Mucosa of descending colon (tissue), 3 donors: Measurements from ENCODE around the gene FGD4. TPM values are rescaled to one million over a fixed set of nuclear protein-coding genes. Genes with fewer than 3 reads are reported as not detected.

Experiments
- ATAC-seq: fragments of 200-7000 bp; cut with Tn5 transposase; one replicate; pipeline ENCODE4 v1.9.1; 2020; ENCODE audit warnings: mild to moderate bottlenecking, moderate library complexity
- DNase-seq, 3 donors: peaks; one replicate each; pipeline ENCODE4 v3.0.0-alpha.2; 2020
- H3K36me3 ChIP-seq: fragments of 200-600 bp; one replicate; pipeline ENCODE4 v1.8.0; 2021; ENCODE audit warnings: low read depth, mild to moderate bottlenecking
- H3K4me1 ChIP-seq: fragments of 200-600 bp; one replicate; pipeline ENCODE4 v1.8.0; 2021; ENCODE audit warnings: low read depth, mild to moderate bottlenecking
- H3K4me3 ChIP-seq: fragments of 200-600 bp; one replicate; pipeline ENCODE4 v1.8.0; 2021; ENCODE audit warnings: mild to moderate bottlenecking
- H3K9me3 ChIP-seq: fragments of 200-600 bp; one replicate; pipeline ENCODE4 v1.8.0; 2021; ENCODE audit warnings: mild to moderate bottlenecking
- intact Hi-C, 2 donors: fragments of 100-400 bp; cut with DNase I in 1 of 2; cut with micrococcal nuclease in 1 of 2; formaldehyde crosslinking; loops; one replicate each; pipeline versions ENCODE4 v1.11.0 to v1.11.1; 2022; cut with DNase I, micrococcal nuclease
- total RNA-seq, 3 donors: library from RNA; stranded (reverse); fragmentation: NEBNext Ultra II Directional in 2 of 3; extraction: Animal tissue kit (Norgen Biotek cat#: 25700) in 2 of 3; gene quantifications; one replicate each; pipeline versions ENCODE4 v1.2.1 to v1.2.4, GENCODE V29; 2021 to 2023
- TF ChIP-seq, protein P1 (sequence below): fragments of 200-600 bp; IDR thresholded peaks from one replicate; pipeline ENCODE4 v1.8.0; 2022; ENCODE audit warnings: antibody characterized with exemption, mild to moderate bottlenecking
- donor health status: DM: no; HTN: no; CAD: no; lungs with moderate emphysema.
- donor health status: DM: no; HTN: no; CAD: no.
- donor health status: DM: no; HTN: yes; CAD: no.

The FGD4 gene
- total RNA-seq, 3 donors from 2014 or later: 31.5 to 66.7 (median 51.7) TPM

- Histone ChIP-seq H3K9me3 (no peaks in the 10 kb centered on the region), H3K4me3 (no peak overlapping the region), H3K4me1 (no peaks in the 10 kb centered on the region), H3K36me3 (peaks cover 6% of the 10 kb centered on the region)
- TF ChIP-seq, protein P1, sequence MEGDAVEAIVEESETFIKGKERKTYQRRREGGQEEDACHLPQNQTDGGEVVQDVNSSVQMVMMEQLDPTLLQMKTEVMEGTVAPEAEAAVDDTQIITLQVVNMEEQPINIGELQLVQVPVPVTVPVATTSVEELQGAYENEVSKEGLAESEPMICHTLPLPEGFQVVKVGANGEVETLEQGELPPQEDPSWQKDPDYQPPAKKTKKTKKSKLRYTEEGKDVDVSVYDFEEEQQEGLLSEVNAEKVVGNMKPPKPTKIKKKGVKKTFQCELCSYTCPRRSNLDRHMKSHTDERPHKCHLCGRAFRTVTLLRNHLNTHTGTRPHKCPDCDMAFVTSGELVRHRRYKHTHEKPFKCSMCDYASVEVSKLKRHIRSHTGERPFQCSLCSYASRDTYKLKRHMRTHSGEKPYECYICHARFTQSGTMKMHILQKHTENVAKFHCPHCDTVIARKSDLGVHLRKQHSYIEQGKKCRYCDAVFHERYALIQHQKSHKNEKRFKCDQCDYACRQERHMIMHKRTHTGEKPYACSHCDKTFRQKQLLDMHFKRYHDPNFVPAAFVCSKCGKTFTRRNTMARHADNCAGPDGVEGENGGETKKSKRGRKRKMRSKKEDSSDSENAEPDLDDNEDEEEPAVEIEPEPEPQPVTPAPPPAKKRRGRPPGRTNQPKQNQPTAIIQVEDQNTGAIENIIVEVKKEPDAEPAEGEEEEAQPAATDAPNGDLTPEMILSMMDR: no peak
- ATAC-seq (no peak), DNase-seq (no peak)
- intact Hi-C loops: no loop called here
Measured at GRCh38 chr12:32605326-32606095, 206.2 kb downstream of the FGD4 start.

GRCh38 chr12:32606443-32606842 lies 207.1 kb downstream of the FGD4 start:
- ATAC-seq (no peak), DNase-seq (no peak)
- intact Hi-C loops: no loop called here
- TF ChIP-seq, protein P1: no peak
- Histone ChIP-seq H3K36me3 (peaks cover 6% of the 10 kb centered on the region), H3K4me1 (no peaks in the 10 kb centered on the region), H3K4me3 (no peak overlapping the region), H3K9me3 (no peaks in the 10 kb centered on the region)

DNA sequence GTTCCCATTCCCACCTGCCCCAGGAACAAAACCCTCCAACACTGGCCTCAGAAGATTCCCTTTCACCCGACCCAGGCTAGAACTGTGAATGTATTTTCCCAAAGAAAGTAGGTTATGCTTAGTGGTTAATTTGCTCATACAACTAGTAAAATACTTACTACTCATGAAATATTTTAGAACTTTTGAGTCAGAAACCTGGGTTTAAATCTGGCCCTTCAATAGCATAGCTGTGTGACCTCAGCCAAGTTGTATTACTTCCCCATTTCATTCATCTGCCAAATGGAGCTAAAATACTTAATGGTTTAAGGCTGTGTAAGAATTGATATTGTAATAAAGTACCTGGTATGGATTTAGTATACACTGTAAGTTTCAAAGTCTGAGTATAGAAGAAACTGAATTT lies 210.6 kb downstream of the FGD4 start:
- ATAC-seq (no peak), DNase-seq (no peak)
- H3K4me3 ChIP-seq: no peak overlapping the region
- no peaks in the 10 kb centered on the region for H3K9me3 ChIP-seq
- TF ChIP-seq, protein P1: no peak
- intact Hi-C loops: no loop called here
- no peaks in the 10 kb centered on the region for H3K4me1 ChIP-seq
- H3K36me3 ChIP-seq: peaks cover 6% of the 10 kb centered on the region

- no peak for DNase-seq
- TF ChIP-seq, protein P1: no peak
- Histone ChIP-seq H3K36me3 (peaks cover 6% of the 10 kb centered on the region), H3K4me3 (no peak overlapping the region), H3K4me1 (no peaks in the 10 kb centered on the region), H3K9me3 (no peaks in the 10 kb centered on the region)
- ATAC-seq: no peak
- intact Hi-C loops: no loop called here
Measured at GRCh38 chr12:32611986-32612385, 212.6 kb downstream of the FGD4 start.

DNA sequence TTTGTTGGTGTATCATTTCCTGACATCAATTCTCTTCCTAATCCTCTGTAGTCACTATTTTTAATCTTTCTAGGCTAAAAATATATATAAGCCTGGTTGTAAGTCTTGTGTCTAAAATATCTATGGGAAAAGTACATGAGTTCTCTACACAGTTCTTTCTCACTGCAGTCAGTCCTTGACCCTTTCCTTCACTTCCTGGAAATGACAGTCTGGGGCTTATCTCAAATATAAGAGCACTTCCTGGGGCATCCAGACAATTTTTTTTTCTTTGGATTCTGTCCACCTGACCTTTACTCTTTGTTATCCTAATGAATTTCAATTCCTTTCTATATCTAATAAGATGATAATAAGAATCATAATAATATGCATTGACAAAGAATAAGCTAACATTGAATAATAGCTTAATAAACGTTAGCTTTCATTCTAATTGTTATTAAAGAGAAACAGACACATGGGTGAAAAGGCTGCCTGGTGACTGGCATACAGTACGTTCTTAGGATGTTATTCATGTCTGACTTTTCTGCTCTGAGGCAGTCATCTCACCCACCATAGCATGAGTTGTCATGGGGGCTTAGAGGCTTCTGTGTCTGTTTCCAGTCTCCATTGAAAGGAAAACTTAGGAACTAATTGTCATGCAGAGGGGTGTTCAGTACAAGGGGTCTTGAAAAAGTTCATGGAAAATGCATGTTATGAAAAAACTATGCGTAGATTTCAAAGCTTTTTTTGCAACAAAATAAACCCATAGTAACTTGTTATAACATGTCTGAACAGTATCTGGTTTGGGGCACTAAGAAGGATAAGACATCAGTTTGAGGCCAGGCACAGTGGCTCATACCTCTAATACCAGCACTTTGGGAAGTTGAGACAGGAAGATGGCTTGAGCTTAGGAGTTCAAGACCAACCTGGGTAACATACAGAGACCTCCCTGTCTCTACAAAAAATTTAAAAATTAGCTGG lies 213.6 kb downstream of the FGD4 start:
- intact Hi-C loops: no loop called here
- H3K4me3 ChIP-seq: no peak overlapping the region
- TF ChIP-seq, protein P1: no peak
- no peaks in the 10 kb centered on the region for H3K9me3 ChIP-seq
- H3K36me3 ChIP-seq: peaks cover 2% of the 10 kb centered on the region
- no peaks in the 10 kb centered on the region for H3K4me1 ChIP-seq
- DNase-seq: no peak
- ATAC-seq: no peak
